Ascending aorta (tissue), 2 donors: ENCODE measurements around the gene SLC9A9. TPM values are rescaled to one million over a fixed set of nuclear protein-coding genes. Genes with fewer than 3 reads are reported as not detected.

Source experiments
- DNase-seq, 2 donors: peaks; one replicate each; pipeline ENCODE4 v3.0.0-alpha.2; 2019; ENCODE audit warnings: low spot score in 2 of 2
- H3K27ac ChIP-seq, 2 donors: fragments of 200-600 bp; sonication (generic); one replicate each; pipeline ENCODE4 v1.5.1; 2016 to 2017; ENCODE audit warnings: mild to moderate bottlenecking in 1 of 2
- H3K27me3 ChIP-seq: fragments of 200-600 bp; sonication (generic); one replicate; pipeline ENCODE4 v1.5.1; 2017
- H3K36me3 ChIP-seq, 2 donors: fragments of 200-600 bp; sonication (generic); one replicate each; pipeline ENCODE4 v1.5.1; 2016
- H3K4me1 ChIP-seq, 2 donors: fragments of 200-600 bp; sonication (generic); one replicate each; pipeline ENCODE4 v1.5.1; 2016 to 2017; ENCODE audit warnings: mild to moderate bottlenecking in 1 of 2
- H3K4me3 ChIP-seq, 2 donors: fragments of 200-600 bp; sonication (generic); one replicate each; pipeline ENCODE4 v1.5.1; 2016 to 2017; ENCODE audit warnings: mild to moderate bottlenecking in 1 of 2
- H3K9me3 ChIP-seq, 2 donors: fragments of 200-600 bp; sonication (generic); one replicate each; pipeline ENCODE4 v1.5.1; 2016
- intact Hi-C: fragments of 100-400 bp; cut with DNase I; formaldehyde crosslinking; loops from one replicate; pipeline ENCODE4 v1.15.1; 2023
- total RNA-seq: library from RNA; depleted of rRNA; stranded (reverse); fragments of >200 nt; gene quantifications from one replicate; pipeline ENCODE4 v1.1.0, GENCODE V29; 2016
- TF ChIP-seq, protein P1 (sequence below), 3 experiments: fragments of 200-600 bp in 2 of 3; fragments of 450-650 bp in 1 of 3; sonication (generic) in 2 of 3; IDR thresholded peaks; one replicate each; pipeline ENCODE4 v1.5.1; 2016 to 2019; ENCODE audit warnings: antibody characterized with exemption in 3 of 3, mild to moderate bottlenecking in 1 of 3, moderate library complexity in 1 of 3

SLC9A9 gene
- total RNA-seq, 1 donor from 2014 or later, result 63.4 TPM

DNA sequence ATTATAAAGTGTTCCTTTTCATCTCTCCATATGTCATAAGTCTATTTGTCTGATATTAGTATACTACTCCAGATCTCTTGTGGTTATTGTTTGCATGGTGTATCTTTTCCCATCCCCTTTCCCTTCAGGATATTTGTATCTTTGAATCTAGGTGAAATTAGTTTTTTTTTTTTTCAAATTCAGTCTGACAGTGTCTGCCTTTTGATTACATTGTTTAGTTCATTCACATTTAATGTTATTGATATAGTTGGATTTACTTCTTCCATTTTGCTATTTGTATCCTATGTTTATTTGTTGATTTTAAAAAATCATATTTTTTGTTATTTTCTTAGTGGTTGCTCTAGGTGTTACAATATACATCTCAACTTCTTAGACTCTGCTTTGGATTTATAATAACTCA lies 445.7 kb downstream of the SLC9A9 start:
- Histone ChIP-seq H3K4me3 (no peak overlapping the region), H3K9me3 (no peaks in the 10 kb centered on the region), H3K27ac (no peak overlapping the region), H3K27me3 (no peaks in the 10 kb centered on the region), H3K36me3 (no peaks in the 10 kb centered on the region), H3K4me1 (no peaks in the 10 kb centered on the region)
- TF ChIP-seq, protein P1, sequence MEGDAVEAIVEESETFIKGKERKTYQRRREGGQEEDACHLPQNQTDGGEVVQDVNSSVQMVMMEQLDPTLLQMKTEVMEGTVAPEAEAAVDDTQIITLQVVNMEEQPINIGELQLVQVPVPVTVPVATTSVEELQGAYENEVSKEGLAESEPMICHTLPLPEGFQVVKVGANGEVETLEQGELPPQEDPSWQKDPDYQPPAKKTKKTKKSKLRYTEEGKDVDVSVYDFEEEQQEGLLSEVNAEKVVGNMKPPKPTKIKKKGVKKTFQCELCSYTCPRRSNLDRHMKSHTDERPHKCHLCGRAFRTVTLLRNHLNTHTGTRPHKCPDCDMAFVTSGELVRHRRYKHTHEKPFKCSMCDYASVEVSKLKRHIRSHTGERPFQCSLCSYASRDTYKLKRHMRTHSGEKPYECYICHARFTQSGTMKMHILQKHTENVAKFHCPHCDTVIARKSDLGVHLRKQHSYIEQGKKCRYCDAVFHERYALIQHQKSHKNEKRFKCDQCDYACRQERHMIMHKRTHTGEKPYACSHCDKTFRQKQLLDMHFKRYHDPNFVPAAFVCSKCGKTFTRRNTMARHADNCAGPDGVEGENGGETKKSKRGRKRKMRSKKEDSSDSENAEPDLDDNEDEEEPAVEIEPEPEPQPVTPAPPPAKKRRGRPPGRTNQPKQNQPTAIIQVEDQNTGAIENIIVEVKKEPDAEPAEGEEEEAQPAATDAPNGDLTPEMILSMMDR (IDR thresholded peaks at IDR 0.05), result no peak
- intact Hi-C loops, result no loop called here
- DNase-seq, result no peak

DNA sequence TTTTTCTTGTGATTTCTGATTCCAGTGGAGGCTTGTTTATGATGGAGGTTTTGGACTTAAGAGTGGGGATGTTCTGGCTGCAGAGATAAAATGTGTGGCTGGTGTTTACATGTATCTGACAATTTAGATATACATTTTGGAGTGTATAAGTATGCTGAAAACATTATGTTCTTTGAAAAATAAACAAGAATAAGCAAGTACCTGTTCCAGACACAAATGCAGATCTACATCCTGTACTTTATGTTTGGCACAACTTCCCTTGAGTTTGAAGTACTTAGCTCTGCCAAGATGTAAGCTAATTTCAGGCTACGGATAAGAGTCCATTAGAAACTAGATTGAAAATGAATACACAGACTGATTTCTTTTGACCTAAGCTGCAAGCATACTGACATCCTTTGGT lies 451.5 kb downstream of the SLC9A9 start:
- no peak for DNase-seq
- Histone ChIP-seq H3K27ac (no peak overlapping the region), H3K4me1 (no peaks in the 10 kb centered on the region), H3K27me3 (no peaks in the 10 kb centered on the region), H3K4me3 (no peak overlapping the region), H3K36me3 (no peaks in the 10 kb centered on the region), H3K9me3 (no peaks in the 10 kb centered on the region)
- intact Hi-C loops, result no loop called here
- TF ChIP-seq, protein P1 (IDR thresholded peaks at IDR 0.05), result no peak

DNA sequence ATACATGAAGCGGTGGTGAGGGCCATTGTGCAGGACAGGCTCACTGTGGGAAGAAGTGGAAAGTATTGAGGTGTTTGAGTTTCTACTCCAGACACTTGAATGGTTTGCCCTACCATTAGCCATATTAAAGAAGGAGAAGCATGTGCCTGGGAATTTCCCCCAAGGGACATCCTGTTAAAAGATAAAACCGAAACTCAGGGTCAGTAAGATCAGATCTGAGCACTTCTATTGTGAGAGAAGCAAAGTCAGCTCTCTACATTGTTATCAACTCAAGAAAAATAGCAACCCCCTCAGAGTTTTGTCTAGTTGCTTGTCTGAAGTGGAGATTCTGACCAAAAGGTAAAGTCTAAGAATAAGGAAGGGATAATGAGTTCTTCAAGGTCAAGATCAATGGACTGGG lies 458.9 kb downstream of the SLC9A9 start:
- Histone ChIP-seq H3K27me3 (no peaks in the 10 kb centered on the region), H3K4me3 (no peak overlapping the region), H3K27ac (no peak overlapping the region), H3K36me3 (no peaks in the 10 kb centered on the region), H3K4me1 (no peaks in the 10 kb centered on the region), H3K9me3 (no peaks in the 10 kb centered on the region)
- DNase-seq, result no peak
- TF ChIP-seq, protein P1 (IDR thresholded peaks at IDR 0.05), result no peak
- intact Hi-C loops, result no loop called here

DNA sequence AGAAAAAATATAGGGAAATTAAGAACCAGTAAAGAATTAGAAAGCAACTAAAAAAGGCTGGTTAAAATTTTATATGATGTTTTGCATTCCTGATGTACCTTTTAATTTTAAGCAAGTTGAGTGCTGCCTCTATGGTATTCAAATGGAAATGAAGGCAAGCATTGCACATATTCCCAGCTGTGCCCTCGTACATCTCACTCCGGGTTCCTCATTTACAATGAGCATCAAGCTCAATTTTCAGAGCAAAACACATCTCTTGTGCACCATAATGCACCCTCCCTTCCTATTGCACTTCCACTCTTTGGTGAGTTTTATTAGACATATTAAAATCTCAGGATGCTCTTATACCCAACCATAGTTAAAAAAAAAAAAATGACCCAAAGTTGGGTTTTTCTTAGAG lies 460.8 kb downstream of the SLC9A9 start:
- no peak for DNase-seq
- Histone ChIP-seq H3K27me3 (no peaks in the 10 kb centered on the region), H3K36me3 (no peaks in the 10 kb centered on the region), H3K4me1 (no peaks in the 10 kb centered on the region), H3K27ac (no peak overlapping the region), H3K9me3 (no peaks in the 10 kb centered on the region), H3K4me3 (no peak overlapping the region)
- intact Hi-C loops, result no loop called here
- TF ChIP-seq, protein P1 (IDR thresholded peaks at IDR 0.05), result no peak

DNA sequence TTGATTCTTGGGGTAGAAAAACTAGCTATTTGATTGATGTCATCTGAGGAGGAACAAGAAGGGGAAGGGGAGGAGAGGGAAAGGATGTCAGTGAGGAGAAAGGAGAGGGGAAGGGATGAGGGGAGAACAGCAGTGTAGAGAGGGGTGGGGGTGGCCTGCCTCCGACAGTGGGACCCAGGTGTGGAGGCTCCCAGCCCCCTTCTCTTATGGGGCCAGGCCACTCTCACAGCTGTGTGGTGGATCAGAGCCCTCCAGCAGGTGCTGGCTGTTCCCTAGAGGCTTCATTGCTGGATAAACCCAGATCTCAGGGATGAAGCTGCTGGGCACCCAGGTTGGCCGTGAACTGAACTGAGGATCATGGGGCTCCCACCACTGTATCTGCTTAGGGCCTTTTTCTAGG lies 464.2 kb downstream of the SLC9A9 start:
- Histone ChIP-seq H3K27me3 (no peaks in the 10 kb centered on the region), H3K9me3 (no peaks in the 10 kb centered on the region), H3K27ac (no peak overlapping the region), H3K4me3 (no peak overlapping the region), H3K36me3 (no peaks in the 10 kb centered on the region), H3K4me1 (no peaks in the 10 kb centered on the region)
- intact Hi-C loops, result no loop called here
- TF ChIP-seq, protein P1 (IDR thresholded peaks at IDR 0.05), result no peak
- DNase-seq, result no peak

DNA sequence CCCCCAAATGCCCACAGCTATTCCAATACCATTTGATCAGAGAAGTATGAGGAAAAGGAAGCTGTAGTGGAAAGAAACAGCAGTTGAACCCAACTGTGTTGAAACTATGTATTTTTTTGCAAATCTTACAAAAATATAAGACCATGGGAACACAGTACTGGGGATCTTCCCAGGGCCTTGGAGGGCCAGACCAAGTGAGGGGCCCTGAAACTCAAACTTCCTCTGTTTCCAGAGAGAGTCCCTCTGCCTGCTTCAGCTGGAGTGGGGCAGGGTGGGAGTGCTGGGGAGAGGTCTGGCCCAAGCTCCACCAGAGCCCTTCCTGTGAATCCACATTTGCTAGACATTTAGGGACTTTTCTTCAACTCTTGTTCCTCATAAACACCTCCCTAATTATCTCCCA lies 464.8 kb downstream of the SLC9A9 start:
- intact Hi-C loops, result no loop called here
- DNase-seq, result no peak

More for the DNA sequence above, 464.8 kb downstream of the SLC9A9 start:
- H3K27me3 ChIP-seq, result no peaks in the 10 kb centered on the region
- TF ChIP-seq, protein P1 (IDR thresholded peaks at IDR 0.05), result no peak
- H3K27ac ChIP-seq, result no peak overlapping the region
- H3K36me3 ChIP-seq, result no peaks in the 10 kb centered on the region
- H3K9me3 ChIP-seq, result no peaks in the 10 kb centered on the region
- H3K4me1 ChIP-seq, result no peaks in the 10 kb centered on the region
- no peak overlapping the region for H3K4me3 ChIP-seq
